Spleen (tissue), 11 donors: ENCODE results near the gene FRMPD1. TPM values are rescaled to one million over a fixed set of nuclear protein-coding genes. Genes with fewer than 3 reads are reported as not detected.

ENCODE experiments used
- DNase-seq: peaks from one replicate; pipeline ENCODE4 v3.0.0-alpha.2; 2020
- H3K27ac ChIP-seq, 8 donors: fragments of 200-600 bp; sonication (generic) in 7 of 8; 1 replicate in 4 of 8; 2 replicates in 4 of 8; pipeline versions ENCODE4 v1.5.0 to v1.8.0; 2016 to 2021; ENCODE audit warnings: inconsistent platforms in 4 of 8, mild to moderate bottlenecking in 4 of 8, moderate library complexity in 1 of 8
- H3K27me3 ChIP-seq, 7 donors: fragments of 200-600 bp; sonication (generic) in 6 of 7; replicated peaks in 1 of 7; 1 replicate in 4 of 7; 2 replicates in 3 of 7; pipeline versions ENCODE4 v1.5.0 to v1.8.0; 2016 to 2021; ENCODE audit warnings: inconsistent platforms in 3 of 7, mild to moderate bottlenecking in 1 of 7
- H3K36me3 ChIP-seq, 6 donors: fragments of 200-600 bp; sonication (generic) in 5 of 6; 1 replicate in 4 of 6; 2 replicates in 2 of 6; pipeline versions ENCODE4 v1.5.0 to v1.8.0; 2016 to 2021; ENCODE audit warnings: inconsistent platforms in 2 of 6
- H3K4me1 ChIP-seq, 6 donors: fragments of 200-600 bp; sonication (generic) in 5 of 6; 1 replicate in 3 of 6; 2 replicates in 3 of 6; pipeline versions ENCODE4 v1.5.0 to v1.8.0; 2016 to 2021; ENCODE audit warnings: inconsistent platforms in 3 of 6
- H3K4me3 ChIP-seq, 8 donors: fragments of 200-600 bp; sonication (generic) in 7 of 8; 1 replicate in 4 of 8; 2 replicates in 4 of 8; pipeline versions ENCODE4 v1.5.0 to v1.8.0; 2016 to 2021; ENCODE audit warnings: inconsistent platforms in 4 of 8, mild to moderate bottlenecking in 4 of 8, moderate library complexity in 2 of 8
- H3K9me3 ChIP-seq, 8 donors: fragments of 200-600 bp; sonication (generic) in 7 of 8; 1 replicate in 4 of 8; 2 replicates in 4 of 8; pipeline versions ENCODE4 v1.5.0 to v1.8.0; 2016 to 2021; ENCODE audit warnings: inconsistent platforms in 4 of 8
- POLR2A ChIP-seq, 3 donors: fragments of 450-650 bp; IDR thresholded peaks; one replicate each; pipeline ENCODE4 v1.5.1; 2017; ENCODE audit warnings: antibody characterized with exemption in 3 of 3, mild to moderate bottlenecking in 1 of 3
- POLR2AphosphoS5 ChIP-seq, 3 donors: sonication (generic); formaldehyde crosslinking; IDR thresholded peaks; one replicate each; pipeline ENCODE4 v1.5.1; 2017; ENCODE audit warnings: antibody characterized with exemption in 3 of 3
- WGBS, 5 donors: extraction: QIAGEN DNeasy Blood & Tissue Kit in 3 of 5; methylation state at CpG; one replicate each; pipeline versions ENCODE4 v1.1.5 to v1.1.7; 2013 to 2018; 5-methylcytosine and 5-hydroxymethylcytosine counted together
- intact Hi-C: fragments of 100-400 bp; cut with DNase I; formaldehyde crosslinking; loops from one replicate; pipeline ENCODE4 v1.15.0; 2023; ENCODE audit warnings: low total_unique reads
- polyA plus RNA-seq, 3 donors: library from polyadenylated mRNA; stranded (reverse); fragments of 200-250 nt; gene quantifications; one replicate each; pipeline ENCODE4 v1.2.1, GENCODE V29; 2013
- total RNA-seq, 7 donors: library from RNA; depleted of rRNA in 3 of 7; stranded (reverse); fragments of >200 nt in 3 of 7; fragmentation: NEBNext Ultra II Directional in 4 of 7; extraction: Animal tissue kit (Norgen Biotek cat#: 25700) in 4 of 7; gene quantifications; one replicate each; pipeline versions ENCODE4 v1.1.0 to v1.2.1, GENCODE V29; 2016 to 2021
- TF ChIP-seq, protein P1 (sequence below), 11 experiments: fragments of 200-600 bp in 7 of 11; fragments of 450-650 bp in 4 of 11; sonication (generic) in 4 of 11; IDR thresholded peaks in 8 of 11; conservative IDR thresholded peaks in 3 of 11; 1 replicate in 7 of 11; 2 replicates in 4 of 11; pipeline versions ENCODE4 v1.4.0 to v1.8.0; 2016 to 2021; ENCODE audit warnings: antibody characterized with exemption in 11 of 11, inconsistent platforms in 4 of 11, mild to moderate bottlenecking in 1 of 11
- donor health status: healthy with polysubstance abuse.
- donor health status: DM: no; HTN: no; CAD: no; lungs with moderate emphysema.
- donor health status: DM: no; HTN: no; CAD: no.
- donor health status: Bipolar disorder and iron deficiency.
- donor health status: healthy.
- donor health status: DM: no; HTN: no; CAD: no.
- donor health status: DM: yes; HTN: yes; CAD: no.

The FRMPD1 gene
- total and polyA plus RNA-seq, 10 donors = 0.09 to 0.47 (median 0.20) TPM; not detected in 3

DNA sequence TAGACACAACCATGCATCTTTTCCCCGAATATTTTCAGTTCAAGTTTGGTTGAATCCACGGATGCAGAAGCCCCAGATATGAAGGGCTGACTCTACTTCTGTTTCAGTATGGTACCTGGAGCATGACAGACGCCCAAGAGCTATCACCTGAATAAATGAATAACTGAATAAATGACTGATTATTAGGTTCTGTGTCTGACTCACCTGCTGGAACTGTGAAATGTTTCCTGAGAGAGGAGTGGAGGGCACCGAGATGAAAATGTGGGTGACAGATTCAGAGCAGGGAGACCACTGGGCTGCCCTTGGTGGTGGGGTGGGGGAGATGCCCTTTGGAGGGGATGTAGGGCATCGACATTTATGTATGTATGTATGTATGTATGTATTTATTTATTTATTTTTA, 13.2 kb downstream of the FRMPD1 start:
- Histone ChIP-seq H3K9me3 (no peaks in the 10 kb centered on the region), H3K27me3 (peaks cover 0 to 40% (median 2%) of the 10 kb centered on the region in 7 donors), H3K36me3 (no peaks in the 10 kb centered on the region), H3K27ac (no peak overlapping the region), H3K4me1 (no peaks in the 10 kb centered on the region), H3K4me3 (no peak overlapping the region)
- intact Hi-C loops = no loop called here
- DNase-seq = no peak
- WGBS, 5 donors = 65 to 85% (median 75%) methylated on average over 5 of the region's 5 CpGs
- TF ChIP-seq, protein P1, sequence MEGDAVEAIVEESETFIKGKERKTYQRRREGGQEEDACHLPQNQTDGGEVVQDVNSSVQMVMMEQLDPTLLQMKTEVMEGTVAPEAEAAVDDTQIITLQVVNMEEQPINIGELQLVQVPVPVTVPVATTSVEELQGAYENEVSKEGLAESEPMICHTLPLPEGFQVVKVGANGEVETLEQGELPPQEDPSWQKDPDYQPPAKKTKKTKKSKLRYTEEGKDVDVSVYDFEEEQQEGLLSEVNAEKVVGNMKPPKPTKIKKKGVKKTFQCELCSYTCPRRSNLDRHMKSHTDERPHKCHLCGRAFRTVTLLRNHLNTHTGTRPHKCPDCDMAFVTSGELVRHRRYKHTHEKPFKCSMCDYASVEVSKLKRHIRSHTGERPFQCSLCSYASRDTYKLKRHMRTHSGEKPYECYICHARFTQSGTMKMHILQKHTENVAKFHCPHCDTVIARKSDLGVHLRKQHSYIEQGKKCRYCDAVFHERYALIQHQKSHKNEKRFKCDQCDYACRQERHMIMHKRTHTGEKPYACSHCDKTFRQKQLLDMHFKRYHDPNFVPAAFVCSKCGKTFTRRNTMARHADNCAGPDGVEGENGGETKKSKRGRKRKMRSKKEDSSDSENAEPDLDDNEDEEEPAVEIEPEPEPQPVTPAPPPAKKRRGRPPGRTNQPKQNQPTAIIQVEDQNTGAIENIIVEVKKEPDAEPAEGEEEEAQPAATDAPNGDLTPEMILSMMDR (IDR thresholded peaks at IDR 0.05 in 8 of 11, conservative IDR thresholded peaks at IDR 0.05 in 3 of 11) = no peak
- TF ChIP-seq POLR2AphosphoS5 (IDR thresholded peaks at IDR 0.05) (no peak), POLR2A (IDR thresholded peaks at IDR 0.05) (no peak)

DNA sequence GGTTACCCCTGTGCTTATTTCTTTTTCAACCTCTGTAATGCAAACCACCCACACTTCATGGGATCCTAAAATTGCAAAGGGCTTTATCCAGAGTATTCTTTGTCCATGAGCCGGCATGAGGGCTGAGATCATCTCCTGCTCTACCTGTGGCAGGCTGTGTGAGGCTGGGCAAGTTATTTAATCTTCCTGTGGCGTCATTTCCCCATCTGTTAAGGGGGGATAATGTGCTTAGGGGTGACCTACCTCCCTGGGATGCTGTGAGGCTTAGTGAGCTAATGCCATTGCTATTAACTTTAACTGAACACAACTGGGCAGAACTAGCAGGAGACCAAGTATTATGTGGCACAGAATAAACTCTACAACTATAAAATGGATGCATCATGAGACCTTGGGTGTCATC, 17.0 kb downstream of the FRMPD1 start:
- TF ChIP-seq, protein P1 (IDR thresholded peaks at IDR 0.05 in 8 of 11, conservative IDR thresholded peaks at IDR 0.05 in 3 of 11) = no peak
- TF ChIP-seq POLR2A (IDR thresholded peaks at IDR 0.05) (no peak), POLR2AphosphoS5 (IDR thresholded peaks at IDR 0.05) (no peak)

DNA sequence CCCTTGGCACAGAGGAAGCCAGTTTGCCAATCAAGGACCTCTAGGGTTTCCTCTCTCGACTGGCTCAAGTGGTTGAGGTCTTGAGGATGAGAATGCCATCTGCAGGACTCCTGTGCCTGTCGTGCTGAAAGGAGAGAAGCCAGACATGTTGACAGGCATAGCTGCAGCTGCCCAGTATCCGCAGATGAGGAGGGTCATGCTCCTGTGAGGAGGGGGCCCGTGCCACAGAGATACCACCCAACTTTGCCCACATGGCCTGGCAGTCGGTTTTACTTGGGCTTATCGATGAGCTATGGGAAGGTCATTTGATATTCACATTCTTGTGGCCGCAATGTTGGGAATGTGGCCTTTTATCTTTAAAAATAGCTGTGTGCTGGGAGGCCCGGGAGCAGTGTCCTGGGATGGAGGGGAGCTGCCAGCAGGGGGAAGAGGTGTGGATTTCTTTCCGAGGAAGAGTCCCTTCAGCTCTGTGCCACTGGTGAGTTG, 17.4 kb downstream of the FRMPD1 start:
- H3K27ac ChIP-seq = no peak overlapping the region
- DNase-seq = no peak
- no peaks in the 10 kb centered on the region for H3K9me3 ChIP-seq
- peaks cover 0 to 35% (median 3%) of the 10 kb centered on the region in 7 donors for H3K27me3 ChIP-seq
- H3K4me3 ChIP-seq = no peak overlapping the region
- H3K36me3 ChIP-seq = no peaks in the 10 kb centered on the region
- TF ChIP-seq POLR2AphosphoS5 (IDR thresholded peaks at IDR 0.05) (no peak), POLR2A (IDR thresholded peaks at IDR 0.05) (no peak)
- TF ChIP-seq, protein P1 (IDR thresholded peaks at IDR 0.05 in 8 of 11, conservative IDR thresholded peaks at IDR 0.05 in 3 of 11) = no peak
- H3K4me1 ChIP-seq = no peaks in the 10 kb centered on the region
- 39 to 49% (median 41%) methylated on average over 9 of the region's 9 CpGs for WGBS, 5 donors
- intact Hi-C loops = no loop called here

More for the DNA sequence above, 17.0 kb downstream of the FRMPD1 start:
- intact Hi-C loops = no loop called here
- H3K27ac ChIP-seq = no peak overlapping the region
- H3K9me3 ChIP-seq = no peaks in the 10 kb centered on the region
- no peaks in the 10 kb centered on the region for H3K4me1 ChIP-seq
- 43 to 75% (median 61%) methylated on average over 2 of the region's 2 CpGs for WGBS, 5 donors
- no peak for DNase-seq
- no peaks in the 10 kb centered on the region for H3K36me3 ChIP-seq
- H3K27me3 ChIP-seq = peaks cover 0 to 35% (median 3%) of the 10 kb centered on the region in 7 donors
- no peak overlapping the region for H3K4me3 ChIP-seq

DNA sequence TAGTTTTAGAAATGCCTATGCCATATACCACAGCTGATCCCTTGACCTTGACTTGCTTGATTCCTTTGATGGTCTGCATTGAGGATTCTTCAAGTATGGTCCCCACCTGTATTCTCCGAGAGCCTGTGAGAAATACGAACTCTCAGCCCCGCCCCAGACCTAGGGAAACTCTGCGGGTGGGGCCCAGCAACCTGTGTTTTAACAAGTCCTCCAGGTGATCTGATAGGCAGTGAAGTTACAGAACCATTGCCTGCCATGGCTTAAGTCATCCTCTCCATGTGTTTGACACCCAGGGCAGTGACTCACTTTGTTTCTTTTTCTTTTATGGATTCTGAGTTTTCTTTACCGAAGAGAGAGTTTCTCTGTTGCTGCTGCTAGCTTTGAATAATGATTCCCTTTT, 18.5 kb downstream of the FRMPD1 start:
- 72 to 85% (median 81%) methylated on average over 5 of the region's 5 CpGs for WGBS, 5 donors
- no peak for DNase-seq
- intact Hi-C loops = no loop called here
- H3K9me3 ChIP-seq = no peaks in the 10 kb centered on the region
- H3K27ac ChIP-seq = no peak overlapping the region
- H3K4me1 ChIP-seq = no peaks in the 10 kb centered on the region
- H3K27me3 ChIP-seq = peaks cover 0 to 35% (median 3%) of the 10 kb centered on the region in 7 donors
- H3K4me3 ChIP-seq = no peak overlapping the region
- no peak for TF ChIP-seq POLR2AphosphoS5 (IDR thresholded peaks at IDR 0.05)
- TF ChIP-seq, protein P1 (IDR thresholded peaks at IDR 0.05 in 8 of 11, conservative IDR thresholded peaks at IDR 0.05 in 3 of 11) = no peak
- no peak for TF ChIP-seq POLR2A (IDR thresholded peaks at IDR 0.05)
- H3K36me3 ChIP-seq = no peaks in the 10 kb centered on the region
